Thyroid gland (tissue), 4 donors: ENCODE results near the gene DTNBP1.

Source experiments
- CTCF ChIP-seq, 6 experiments: fragments of 200-600 bp in 3 of 6; fragments of 450-650 bp in 3 of 6; sonication (generic) in 3 of 6; IDR thresholded peaks; one replicate each; pipeline ENCODE4 v1.5.1; 2016 to 2019; ENCODE audit warnings: antibody characterized with exemption in 6 of 6, mild to moderate bottlenecking in 2 of 6, inconsistent platforms in 1 of 6, moderate library complexity in 1 of 6
- POLR2A ChIP-seq, 2 donors: fragments of 450-650 bp; IDR thresholded peaks; one replicate each; pipeline ENCODE4 v1.6.1; 2017; ENCODE audit warnings: antibody characterized with exemption in 2 of 2, mild to moderate bottlenecking in 2 of 2, moderate library complexity in 1 of 2

- TF ChIP-seq CTCF (IDR thresholded peaks at IDR 0.05) (no peak), POLR2A (IDR thresholded peaks at IDR 0.05) (no peak)
Observed at GRCh38 chr6:15491986-15492269, 170.9 kb downstream of the DTNBP1 start.
